ENCODE measurements around the gene DNLZ.

DNA sequence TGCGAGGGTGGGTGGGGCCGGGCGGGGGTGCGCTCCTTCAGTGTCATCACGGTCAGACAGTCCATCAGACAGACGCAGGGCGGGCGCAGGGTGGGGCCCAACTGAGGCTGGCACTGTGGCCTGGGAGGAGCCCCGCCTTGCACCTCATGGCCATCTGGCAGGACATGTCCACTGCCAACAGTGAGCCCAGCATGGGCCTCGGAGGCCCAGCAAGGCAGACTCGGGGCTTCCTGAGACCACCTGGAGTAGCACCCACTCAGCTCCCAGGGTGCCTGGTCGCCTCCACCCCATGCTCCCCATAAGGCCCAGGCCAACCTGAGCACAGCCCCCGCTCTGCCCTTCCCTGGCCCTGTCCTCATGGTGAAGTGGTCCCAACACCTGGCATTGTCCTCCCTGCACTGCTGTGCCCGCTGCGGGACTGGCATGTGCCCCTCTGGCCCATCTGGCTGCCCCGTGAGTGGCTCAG, 44.7 kb downstream of the DNLZ start:
- TF ChIP-seq JUND (IDR thresholded peaks at IDR 0.05; ENCODE audit: low read depth, low read length) (no peak), POLR2AphosphoS5 (IDR thresholded peaks at IDR 0.05; ENCODE audit: low read length) (no peak)

All from GM12878 (cell line).